Activated naive CD4-positive, alpha-beta T cell treated with anti-CD3 and anti-CD28 coated beads for 36 hours (primary cell): ENCODE results near the gene CABLES2. TPM values are rescaled to one million over a fixed set of nuclear protein-coding genes. Genes with fewer than 3 reads are reported as not detected.

Experiments
- CTCF ChIA-PET: fragments of 350-600 bp; sonication (Branson Sonifier 250); formaldehyde crosslinking; loops from one replicate; lab custom pipeline; 2021; ENCODE audit warnings: antibody characterized with exemption; lab: Charles Lee
- DNase-seq: peaks from one replicate; pipeline ENCODE4 v3.0.0-alpha.2; 2020
- H3K27ac Mint-ChIP-seq: one replicate; pipeline ENCODE4 v1.8.0; 2021; ENCODE audit warnings: mild to moderate bottlenecking, mixed read lengths
- H3K27me3 Mint-ChIP-seq: one replicate; pipeline ENCODE4 v1.8.0; 2021; ENCODE audit warnings: low read depth, mixed read lengths
- H3K36me3 Mint-ChIP-seq: one replicate; pipeline ENCODE4 v1.8.0; 2021; ENCODE audit warnings: low read depth, mixed read lengths
- H3K4me1 Mint-ChIP-seq: one replicate; pipeline ENCODE4 v1.8.0; 2021; ENCODE audit warnings: low read depth, mixed read lengths
- H3K4me3 Mint-ChIP-seq: one replicate; pipeline ENCODE4 v1.8.0; 2021; ENCODE audit warnings: mild to moderate bottlenecking, moderate library complexity, mixed read lengths
- H3K9me3 Mint-ChIP-seq: one replicate; pipeline ENCODE4 v1.8.0; 2021; ENCODE audit warnings: mixed read lengths
- intact Hi-C: fragments of 100-400 bp; cut with micrococcal nuclease; formaldehyde crosslinking; loops from one replicate; pipeline ENCODE4 v1.15.1; 2023
- total RNA-seq, 2 experiments: library from RNA; stranded (reverse); gene quantifications; one replicate each; pipeline ENCODE4 v1.2.3, GENCODE V29; 2021

CABLES2 gene
- total RNA-seq, 2 experiments from 2014 or later = 3.6 to 5.1 TPM

DNA sequence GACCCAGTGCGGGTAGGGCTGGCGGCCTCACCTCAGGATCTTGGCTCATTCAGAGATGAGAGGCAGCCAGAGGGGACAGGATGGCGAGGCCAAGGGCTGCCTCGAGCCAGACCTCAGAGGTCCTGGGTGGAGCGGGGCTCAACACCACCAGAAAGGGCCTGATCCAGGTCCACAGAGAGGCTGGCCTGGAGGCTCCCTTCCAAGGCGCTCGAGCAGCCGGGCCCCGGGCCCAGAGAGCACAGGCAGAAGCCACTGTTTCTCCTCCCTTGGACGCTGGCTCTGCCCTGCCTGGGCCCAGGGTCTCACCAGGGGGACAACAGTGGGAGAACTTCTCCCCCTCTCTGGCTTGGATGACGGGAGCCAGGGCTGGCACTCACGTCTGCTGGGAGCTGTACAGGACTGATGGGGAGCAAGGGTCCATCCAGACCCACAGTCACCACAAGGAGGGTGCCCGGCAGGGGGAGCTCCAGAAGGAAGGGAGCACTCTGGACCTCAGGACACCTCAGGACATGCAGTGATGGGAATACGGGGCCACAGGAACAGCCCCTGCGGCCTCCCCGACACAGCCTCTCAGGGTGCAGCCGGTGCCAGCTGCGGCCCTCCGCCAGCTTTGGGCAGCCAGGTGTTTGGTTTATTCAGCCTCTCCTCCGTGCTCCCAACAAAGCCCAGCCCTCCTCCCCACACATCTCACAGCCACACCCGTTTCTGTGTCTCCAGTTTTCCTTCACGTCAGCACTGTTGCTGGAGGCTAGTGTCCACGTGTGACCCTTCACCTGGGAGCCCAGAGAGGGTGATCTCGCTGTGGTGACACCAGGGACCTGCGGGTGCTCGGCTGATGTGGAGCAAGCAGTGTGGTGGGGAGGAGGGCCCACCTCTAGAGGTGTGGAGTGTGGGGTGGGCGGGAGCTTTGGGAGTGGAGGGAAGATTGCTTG is 11.5 kb downstream of the CABLES2 start:
- H3K4me3 Mint-ChIP-seq = no peak overlapping the region
- DNase-seq = no peak
- H3K27me3 Mint-ChIP-seq = no peaks in the 10 kb centered on the region
- peaks cover 2% of the 10 kb centered on the region for H3K9me3 Mint-ChIP-seq
- no peaks in the 10 kb centered on the region for H3K4me1 Mint-ChIP-seq
- intact Hi-C loops = no loop called here
- peaks cover 3% of the 10 kb centered on the region for H3K36me3 Mint-ChIP-seq
- CTCF ChIA-PET = interaction anchor here (0.9 to 1.2 kb wide), 2 partner anchors 10 to 13 kb away, joined by 3 read pairs; no protein-coding TSS in a partner anchor
- no peak overlapping the region for H3K27ac Mint-ChIP-seq

DNA sequence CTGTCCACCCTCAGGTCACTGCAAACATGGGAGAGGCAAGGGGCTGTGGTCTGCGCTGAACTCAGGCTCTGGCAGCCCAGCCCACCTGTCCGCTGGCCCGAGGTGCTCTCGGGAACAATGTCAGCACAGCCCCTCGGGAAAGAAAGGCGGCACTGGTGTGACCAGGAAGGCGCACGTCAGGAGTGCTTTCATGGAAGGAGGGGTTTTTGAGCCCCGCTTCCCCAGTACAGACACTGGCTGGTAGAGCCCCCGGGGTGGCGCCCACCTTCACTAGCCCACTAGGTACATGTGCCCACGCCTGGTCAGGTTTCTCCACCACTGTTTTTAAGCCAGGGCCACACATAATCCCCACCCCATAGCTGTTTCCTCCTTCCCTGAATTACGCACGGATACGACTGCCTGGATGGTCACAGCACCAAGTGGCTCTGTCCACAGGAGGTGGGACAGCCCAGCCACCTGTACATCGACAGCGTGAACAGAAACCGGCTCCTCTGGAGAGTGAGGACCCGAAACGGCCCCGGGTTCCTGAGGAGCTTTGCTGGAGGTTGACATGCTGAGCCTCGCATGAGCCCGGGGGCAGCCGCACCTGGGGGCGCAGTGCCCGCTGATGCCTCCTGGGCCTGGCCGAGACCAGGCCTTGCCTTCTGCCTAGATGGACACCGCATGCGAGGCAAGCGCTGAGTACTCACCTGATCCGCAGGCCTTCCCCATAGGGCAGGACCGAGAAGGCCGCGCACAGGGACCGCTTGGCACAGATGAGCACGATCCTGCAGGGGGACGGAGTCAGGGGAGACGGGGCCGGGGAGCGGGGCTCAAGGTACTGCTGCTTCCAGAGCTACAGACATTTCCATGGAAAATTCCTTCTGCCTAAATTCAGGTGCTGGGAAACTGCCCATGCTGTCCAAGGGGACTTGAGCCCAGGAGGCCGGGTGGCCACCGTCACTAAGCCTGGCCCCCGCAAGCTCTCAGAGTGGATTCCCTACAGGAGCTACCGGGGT is 12.5 kb downstream of the CABLES2 start:
- Mint-ChIP-seq H3K4me3 (no peak overlapping the region), H3K36me3 (peaks cover 8% of the 10 kb centered on the region), H3K9me3 (peaks cover 2% of the 10 kb centered on the region), H3K4me1 (peaks cover 2% of the 10 kb centered on the region), H3K27me3 (no peaks in the 10 kb centered on the region), H3K27ac (no peak overlapping the region)
- intact Hi-C loops = no loop called here
- no peak for DNase-seq
- CTCF ChIA-PET = interaction anchor here (0.9 kb wide), 1 partner anchor 11 kb away, joined by 3 read pairs; no protein-coding TSS in a partner anchor

DNA sequence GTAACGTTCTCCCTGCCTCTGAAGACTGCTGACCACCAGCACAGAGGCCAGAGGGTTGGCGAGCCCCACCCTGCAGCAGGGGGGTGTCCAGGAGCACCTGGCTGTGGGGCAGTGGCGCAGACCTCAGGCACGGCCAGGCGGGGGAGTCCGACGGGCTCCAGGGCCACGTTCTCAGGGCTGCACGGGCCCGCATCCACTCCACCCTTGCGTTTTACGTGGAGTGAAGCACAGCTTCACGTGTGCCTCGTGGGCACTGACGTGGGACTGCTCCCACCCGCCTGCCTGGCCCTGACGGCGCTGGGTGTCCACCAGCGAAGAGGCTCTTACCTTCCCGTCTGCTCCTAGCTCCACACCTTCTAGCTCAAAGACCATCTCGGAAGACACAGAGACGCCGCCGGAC is 13.3 kb downstream of the CABLES2 start:
- intact Hi-C loops = no loop called here
- Mint-ChIP-seq H3K27ac (no peak overlapping the region), H3K36me3 (peaks cover 15% of the 10 kb centered on the region)

DNA sequence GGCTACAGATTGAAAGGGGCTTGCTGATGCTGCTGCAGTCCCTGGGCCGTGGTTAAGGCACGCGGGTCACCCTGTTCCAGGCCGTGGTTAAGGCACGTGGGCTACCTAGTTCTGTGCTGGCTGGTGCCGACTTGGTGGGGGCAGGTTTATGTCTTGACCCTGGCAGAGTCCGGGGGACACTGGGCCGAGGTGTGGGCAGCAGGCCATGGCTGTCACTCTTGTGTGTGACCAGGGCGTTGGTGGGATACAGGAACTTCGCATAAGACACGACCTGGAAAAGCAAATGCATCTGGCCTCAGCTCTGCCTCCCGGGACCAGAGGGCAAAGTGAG is 13.8 kb downstream of the CABLES2 start:
- H3K36me3 Mint-ChIP-seq = peaks cover 20% of the 10 kb centered on the region
- CTCF ChIA-PET = no interaction called here
- H3K27ac Mint-ChIP-seq = no peak overlapping the region
- peaks cover 2% of the 10 kb centered on the region for H3K9me3 Mint-ChIP-seq
- H3K4me3 Mint-ChIP-seq = no peak overlapping the region
- H3K27me3 Mint-ChIP-seq = no peaks in the 10 kb centered on the region
- peaks cover 13% of the 10 kb centered on the region for H3K4me1 Mint-ChIP-seq
- no peak for DNase-seq
- intact Hi-C loops = no loop called here

More for the DNA sequence above, 13.3 kb downstream of the CABLES2 start:
- no peak for DNase-seq
- Mint-ChIP-seq H3K4me1 (peaks cover 7% of the 10 kb centered on the region), H3K4me3 (no peak overlapping the region), H3K27me3 (no peaks in the 10 kb centered on the region), H3K9me3 (peaks cover 2% of the 10 kb centered on the region)
- CTCF ChIA-PET = no interaction called here

DNA sequence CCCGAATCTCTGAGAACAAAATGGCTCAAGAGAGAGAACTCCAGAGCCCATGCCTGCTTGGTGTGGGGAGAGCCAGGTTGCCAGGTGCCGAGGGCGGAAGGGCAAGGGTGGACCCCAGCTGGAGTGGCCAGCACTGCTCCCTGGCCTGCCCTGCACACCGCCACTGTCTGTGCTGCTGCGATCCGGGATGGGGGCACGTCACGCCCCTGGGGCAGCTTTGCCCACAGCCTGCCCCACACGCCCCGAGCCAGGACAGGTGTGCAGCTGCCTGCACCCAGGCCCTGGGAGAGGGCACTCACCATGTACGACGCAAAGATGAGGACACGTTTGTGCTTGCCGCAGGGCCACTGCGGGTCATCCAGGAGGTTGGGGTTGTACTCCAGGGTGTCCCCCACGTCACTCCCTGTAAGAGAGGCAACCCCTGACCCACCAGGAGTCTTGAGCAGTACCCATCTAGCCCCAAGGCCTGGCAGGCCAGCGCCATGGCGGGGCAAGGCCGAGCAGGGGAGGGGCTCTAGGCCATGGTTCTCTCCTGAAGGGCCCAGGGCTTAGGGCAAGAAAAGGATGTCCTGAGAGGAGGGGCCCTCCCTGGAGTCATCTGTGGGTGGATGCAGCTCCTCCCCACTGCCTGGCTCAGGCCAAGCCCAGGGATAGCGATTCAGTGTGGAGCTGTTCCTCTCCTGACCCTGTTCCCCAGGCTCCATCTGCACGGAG is 14.3 kb downstream of the CABLES2 start:
- Mint-ChIP-seq H3K4me1 (peaks cover 18% of the 10 kb centered on the region), H3K27me3 (no peaks in the 10 kb centered on the region), H3K9me3 (no peaks in the 10 kb centered on the region), H3K27ac (no peak overlapping the region), H3K4me3 (no peak overlapping the region), H3K36me3 (peaks cover 25% of the 10 kb centered on the region)
- CTCF ChIA-PET = no interaction called here
- intact Hi-C loops = no loop called here
- no peak for DNase-seq

DNA sequence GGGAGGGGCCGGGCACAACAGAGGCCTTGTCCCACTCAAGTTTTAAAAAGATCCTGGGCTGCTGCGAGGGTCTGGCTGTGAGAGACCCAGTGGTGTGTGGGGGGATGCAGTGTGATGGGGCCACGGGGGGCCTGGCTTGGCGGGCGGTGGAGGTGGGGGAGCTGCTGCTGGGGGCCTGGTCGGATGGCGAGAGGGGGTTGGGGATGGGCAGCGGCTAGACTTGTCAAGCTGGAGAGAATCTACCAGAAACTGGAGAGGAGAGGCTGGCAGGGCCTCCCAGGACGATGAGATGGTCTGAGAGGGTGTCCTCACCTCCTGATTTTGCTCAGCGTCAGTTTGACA is 15.0 kb downstream of the CABLES2 start:
- CTCF ChIA-PET = no interaction called here
- peaks cover 28% of the 10 kb centered on the region for H3K36me3 Mint-ChIP-seq
- H3K27me3 Mint-ChIP-seq = no peaks in the 10 kb centered on the region
- no peak overlapping the region for H3K4me3 Mint-ChIP-seq
- intact Hi-C loops = no loop called here
- no peaks in the 10 kb centered on the region for H3K9me3 Mint-ChIP-seq
- peaks cover 21% of the 10 kb centered on the region for H3K4me1 Mint-ChIP-seq
- no peak for DNase-seq
- H3K27ac Mint-ChIP-seq = no peak overlapping the region

DNA sequence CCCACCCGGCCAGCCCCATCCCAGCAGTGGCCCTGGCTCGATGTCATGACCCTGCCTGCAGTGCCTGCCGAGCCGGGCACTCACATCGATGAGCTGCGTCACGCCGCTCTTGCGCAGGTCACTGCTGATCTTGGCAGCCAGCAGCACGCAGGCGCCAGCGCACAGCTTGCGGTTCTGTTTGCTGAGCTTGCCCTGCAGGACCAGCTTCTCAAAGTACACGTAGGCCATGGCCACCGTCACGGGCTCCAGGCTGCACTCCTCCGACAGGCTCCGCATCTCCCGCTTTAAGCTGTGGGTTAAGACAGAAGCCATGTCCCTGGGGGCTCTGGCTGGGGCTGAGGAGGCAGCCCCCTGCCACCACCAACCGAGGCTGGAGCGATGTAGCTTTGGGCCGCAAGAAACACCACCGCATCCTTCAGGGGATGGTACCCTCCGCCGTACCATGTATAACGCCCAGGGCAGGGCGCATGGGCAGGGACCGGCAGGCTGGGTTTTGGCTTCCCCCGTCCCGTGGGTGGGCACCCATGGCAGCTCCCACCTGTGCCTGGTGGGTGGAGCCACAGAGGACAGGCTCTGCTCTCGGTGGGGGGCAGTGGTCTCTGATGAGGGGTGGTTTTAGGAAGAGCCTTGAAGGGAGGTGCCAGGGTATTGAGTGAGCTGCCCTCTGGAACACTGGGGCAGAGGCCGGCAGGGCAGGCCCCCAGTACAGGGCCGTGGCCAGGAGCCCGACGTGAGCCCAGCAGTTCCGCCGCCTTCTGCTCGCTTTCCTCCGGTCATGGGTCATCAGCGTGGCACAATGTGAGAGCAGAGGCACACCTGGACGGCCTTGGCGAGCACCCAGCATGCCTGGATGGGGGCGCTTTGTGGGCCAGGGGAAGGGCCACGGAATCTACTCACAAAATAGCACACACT is 15.7 kb downstream of the CABLES2 start:
- H3K36me3 Mint-ChIP-seq = peaks cover 30% of the 10 kb centered on the region
- CTCF ChIA-PET = interaction anchor here (0.6 to 1.0 kb wide), 2 partner anchors 9 to 458 kb away, joined by 3 to 4 read pairs; no protein-coding TSS in a partner anchor
- intact Hi-C loops = no loop called here
- no peaks in the 10 kb centered on the region for H3K27me3 Mint-ChIP-seq
- no peak overlapping the region for H3K4me3 Mint-ChIP-seq
- peaks cover 21% of the 10 kb centered on the region for H3K4me1 Mint-ChIP-seq
- no peak for DNase-seq
- no peaks in the 10 kb centered on the region for H3K9me3 Mint-ChIP-seq
- H3K27ac Mint-ChIP-seq = no peak overlapping the region

DNA sequence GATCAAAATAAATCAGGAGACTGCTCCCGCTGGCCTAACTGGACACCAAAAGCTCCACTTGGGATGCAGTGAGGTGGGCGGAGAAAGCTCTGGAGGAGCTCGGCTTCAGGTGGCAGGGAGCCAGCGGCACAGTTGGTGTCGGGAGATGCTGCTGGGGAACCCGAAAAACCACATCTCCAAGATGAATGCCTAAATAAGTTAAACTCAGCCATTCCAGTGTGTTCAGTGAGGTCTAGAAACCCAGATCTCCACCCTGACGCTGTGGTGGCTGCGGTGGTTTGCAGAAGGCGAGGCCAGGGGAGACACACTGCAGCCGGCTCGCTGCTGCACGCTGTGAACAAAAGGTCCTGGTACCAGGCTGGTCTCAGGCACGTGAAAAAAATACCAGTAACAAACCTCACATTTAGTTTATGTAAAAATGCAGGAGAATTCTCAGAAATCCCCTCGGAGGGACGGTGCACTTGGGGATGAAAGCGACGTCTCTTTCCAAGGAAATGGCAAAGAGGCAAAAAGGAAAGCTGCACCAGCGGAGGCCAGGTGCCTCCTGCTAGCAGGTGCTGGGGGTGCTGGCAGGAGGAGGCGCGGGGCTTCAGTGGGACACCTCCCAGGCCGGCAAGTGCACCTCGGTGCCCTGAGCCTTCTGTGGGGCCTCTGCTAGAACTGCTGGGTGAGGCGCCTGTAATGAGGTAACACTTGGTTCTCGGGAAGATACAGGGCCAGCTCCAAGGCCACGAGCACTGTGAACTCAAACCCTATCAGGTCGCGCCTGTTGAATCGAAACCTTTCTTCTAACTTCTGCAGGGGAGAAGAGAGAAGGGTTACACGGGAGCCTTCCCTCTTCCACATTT is 16.5 kb downstream of the CABLES2 start:
- H3K27ac Mint-ChIP-seq = peak overlapping the region; percentile 30
- CTCF ChIA-PET = interaction anchor here (1.0 kb wide), 2 partner anchors 8 to 84 kb away, joined by 3 read pairs; no protein-coding TSS in a partner anchor
- no peak for DNase-seq
- H3K36me3 Mint-ChIP-seq = peaks cover 31% of the 10 kb centered on the region
- H3K9me3 Mint-ChIP-seq = no peaks in the 10 kb centered on the region
- H3K4me1 Mint-ChIP-seq = peaks cover 25% of the 10 kb centered on the region
- intact Hi-C loops = no loop called here
- H3K27me3 Mint-ChIP-seq = no peaks in the 10 kb centered on the region
- no peak overlapping the region for H3K4me3 Mint-ChIP-seq

DNA sequence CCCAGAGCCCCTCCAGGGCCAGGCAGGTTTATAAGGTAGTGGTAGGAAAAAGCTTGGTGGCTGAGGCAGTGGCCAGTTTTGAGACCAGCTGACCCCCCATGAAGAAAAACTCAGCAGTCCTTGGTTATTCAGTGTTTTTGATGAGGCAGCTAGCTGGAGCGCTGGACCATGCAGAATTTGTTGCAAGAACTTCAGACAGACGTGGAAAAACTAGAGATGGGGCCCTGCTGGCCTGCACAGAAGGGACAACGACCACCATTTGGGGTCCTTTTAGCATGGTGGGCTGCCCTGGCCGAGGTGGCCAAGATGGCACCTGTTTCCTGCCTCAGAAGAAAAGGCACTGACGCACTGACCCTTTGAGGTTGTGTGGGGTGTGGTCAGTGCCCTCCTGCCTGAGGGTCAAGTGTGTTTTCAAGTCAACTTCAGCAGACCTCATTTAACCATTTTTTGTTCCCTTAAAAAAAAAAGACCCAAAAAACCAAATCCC is 17.4 kb downstream of the CABLES2 start:
- Mint-ChIP-seq H3K36me3 (peaks cover 31% of the 10 kb centered on the region), H3K9me3 (no peaks in the 10 kb centered on the region), H3K27ac (no peak overlapping the region), H3K27me3 (no peaks in the 10 kb centered on the region), H3K4me3 (no peak overlapping the region), H3K4me1 (peaks cover 33% of the 10 kb centered on the region)
- CTCF ChIA-PET = interaction anchor here (1.0 to 1.5 kb wide), 2 partner anchors 83 to 87 kb away, joined by 3 read pairs; no protein-coding TSS in a partner anchor
- intact Hi-C loops = loop anchor here (5.0 to 10.0 kb wide), 3 partner anchors 228 to 365 kb away; partner anchors contain the start of gene LSM14B
- DNase-seq = no peak

DNA sequence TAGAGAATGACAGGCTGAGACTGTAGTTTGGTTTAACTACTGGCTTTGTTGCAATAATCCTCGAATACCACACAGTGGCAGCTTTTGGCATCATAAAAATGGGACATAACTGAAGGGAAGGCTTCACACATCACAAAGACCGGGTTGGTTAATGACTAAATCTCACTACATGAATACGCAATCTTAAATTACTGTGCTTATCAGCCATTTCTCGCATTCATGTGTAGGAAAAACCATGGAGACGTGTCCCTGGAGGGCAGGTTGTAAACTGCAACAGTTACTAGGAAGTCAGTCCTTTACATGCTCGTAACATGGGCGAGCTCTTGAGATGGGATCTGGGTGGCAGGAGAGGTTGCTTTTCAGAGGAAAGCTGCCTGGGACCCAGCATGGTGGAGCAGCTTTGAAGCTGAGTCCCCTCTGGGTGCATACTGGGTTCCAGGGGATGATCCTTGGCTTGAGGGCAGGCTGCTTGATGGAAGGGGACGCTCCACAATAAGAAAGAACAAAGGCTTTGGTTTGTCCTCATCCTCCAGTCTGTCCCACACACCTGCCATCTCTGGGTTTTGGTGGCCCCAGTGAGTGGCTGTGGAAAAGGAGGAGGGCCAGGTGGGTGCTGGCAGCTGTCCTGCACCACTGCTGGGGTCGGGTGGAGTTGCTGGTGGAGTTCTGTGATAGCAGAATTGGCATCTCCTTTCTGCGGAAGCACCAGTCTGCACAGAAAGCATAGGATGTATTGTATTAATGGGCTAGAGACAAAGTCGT is 18.1 kb downstream of the CABLES2 start:
- Mint-ChIP-seq H3K27me3 (no peaks in the 10 kb centered on the region), H3K27ac (peak overlapping the region; percentile 63), H3K4me1 (peaks cover 36% of the 10 kb centered on the region), H3K9me3 (no peaks in the 10 kb centered on the region), H3K4me3 (peak overlapping the region; percentile 87), H3K36me3 (peaks cover 31% of the 10 kb centered on the region)
- DNase-seq = no peak
- intact Hi-C loops = loop anchor here (1.0 to 10.0 kb wide), 4 partner anchors 15 to 364 kb away; partner anchors contain the start of gene LSM14B
- CTCF ChIA-PET = interaction anchor here (0.7 to 1.5 kb wide), 2 partner anchors 87 to 112 kb away, joined by 3 read pairs; no protein-coding TSS in a partner anchor
